Measurements from ENCODE around the gene CSNK1E. TPM values are rescaled to one million over a fixed set of nuclear protein-coding genes. Genes with fewer than 3 reads are reported as not detected.
A peak's percentile ranks its signal among the peaks of the same experiment; 100 is the strongest.

CSNK1E gene
- total RNA-seq, 4 donors from 2014 or later, result 67.9 to 102 (median 91.7) TPM

GRCh38 chr22:38246046-38246658, 71.1 kb downstream of the CSNK1E start:
- Histone ChIP-seq H3K4me3 (no peak overlapping the region), H3K9me3 (no peaks in the 10 kb centered on the region), H3K27ac (replicated peaks in 1 of 4) (peak overlapping the region; percentile 48 to 71 (median 65)), H3K4me1 (peaks cover 33 to 71% (median 53%) of the 10 kb centered on the region in 4 donors), H3K27me3 (no peaks in the 10 kb centered on the region), H3K36me3 (peaks cover 15 to 50% (median 45%) of the 10 kb centered on the region in 4 donors)
- intact Hi-C loops (cut with DNase I), result no loop called here
- TF ChIP-seq CTCF (IDR thresholded peaks at IDR 0.05) (no peak), POLR2A (IDR thresholded peaks at IDR 0.05; ENCODE audit: low read depth) (no peak), POLR2AphosphoS5 (IDR thresholded peaks at IDR 0.05) (no peak), EP300 (IDR thresholded peaks at IDR 0.05) (no peak)
- DNase-seq (ENCODE audit: extremely low spot score), result no peak
- WGBS, result 86% methylated on average over 13 of the region's 19 CpGs

- WGBS, result 90% methylated on average over 2 of the region's 4 CpGs
- Histone ChIP-seq H3K9me3 (no peaks in the 10 kb centered on the region), H3K4me1 (peaks cover 25 to 71% (median 58%) of the 10 kb centered on the region in 4 donors), H3K27ac (replicated peaks in 1 of 4) (no peak overlapping the region), H3K27me3 (no peaks in the 10 kb centered on the region), H3K36me3 (peaks cover 15 to 50% (median 47%) of the 10 kb centered on the region in 4 donors), H3K4me3 (no peak overlapping the region)
- DNase-seq (ENCODE audit: extremely low spot score), result no peak
- TF ChIP-seq POLR2AphosphoS5 (IDR thresholded peaks at IDR 0.05) (no peak), EP300 (IDR thresholded peaks at IDR 0.05) (no peak), POLR2A (IDR thresholded peaks at IDR 0.05; ENCODE audit: low read depth) (no peak), CTCF (IDR thresholded peaks at IDR 0.05) (no peak)
- intact Hi-C loops (cut with DNase I), result no loop called here
Observed at GRCh38 chr22:38244106-38244505, 73.1 kb downstream of the CSNK1E start.

GRCh38 chr22:38243007-38243765, 74.0 kb downstream of the CSNK1E start:
- Histone ChIP-seq H3K27ac (replicated peaks in 1 of 4) (peak overlapping the region; percentile 14 to 57 (median 42)), H3K4me3 (no peak overlapping the region), H3K27me3 (no peaks in the 10 kb centered on the region), H3K36me3 (peaks cover 15 to 50% (median 47%) of the 10 kb centered on the region in 4 donors), H3K4me1 (peaks cover 34 to 72% (median 67%) of the 10 kb centered on the region in 4 donors), H3K9me3 (no peaks in the 10 kb centered on the region)
- DNase-seq (ENCODE audit: extremely low spot score), result no peak
- TF ChIP-seq POLR2AphosphoS5 (IDR thresholded peaks at IDR 0.05), result no peak
- TF ChIP-seq EP300 (IDR thresholded peaks at IDR 0.05), result no peak
- no peak for TF ChIP-seq POLR2A (IDR thresholded peaks at IDR 0.05; ENCODE audit: low read depth)
- TF ChIP-seq CTCF (IDR thresholded peaks at IDR 0.05), result no peak
- 63% methylated on average over 14 of the region's 20 CpGs for WGBS
- intact Hi-C loops (cut with DNase I), result no loop called here

GRCh38 chr22:38240734-38241252, 76.4 kb downstream of the CSNK1E start:
- Histone ChIP-seq H3K27me3 (no peaks in the 10 kb centered on the region), H3K36me3 (peaks cover 14 to 51% (median 38%) of the 10 kb centered on the region in 4 donors), H3K27ac (replicated peaks in 1 of 4) (peak overlapping the region in 2 of 4 donors; percentile 24 to 31), H3K4me3 (no peak overlapping the region), H3K4me1 (peaks cover 26 to 64% (median 54%) of the 10 kb centered on the region in 4 donors), H3K9me3 (no peaks in the 10 kb centered on the region)
- no peak for DNase-seq (ENCODE audit: extremely low spot score)
- no peak for TF ChIP-seq POLR2A (IDR thresholded peaks at IDR 0.05; ENCODE audit: low read depth)
- TF ChIP-seq EP300 (IDR thresholded peaks at IDR 0.05), result no peak
- no peak for TF ChIP-seq CTCF (IDR thresholded peaks at IDR 0.05)
- peak; percentile 40 to 46 for TF ChIP-seq POLR2AphosphoS5 (IDR thresholded peaks at IDR 0.05)
- intact Hi-C loops (cut with DNase I), result no loop called here
- WGBS, result 59% methylated on average over 6 of the region's 6 CpGs

Small RNA genes lying within 50 kb of the gene (small RNA-seq; reads per million reads assigned to genes)
- gene RF00017, result 0 reads per million in 3 donors

Other genes with a start within 250 kb of the CSNK1E start
- under 1 TPM in 3 of 4 donors, not detected in 1; 0.29 to 0.65 (median 0.33) TPM for gene SLC16A8, start 233.2 kb downstream of the CSNK1E start, total RNA-seq
- 1 to 10 TPM in 1 of 4 donors, under 1 TPM in 3; 0.13 to 1.1 (median 0.58) TPM for gene BAIAP2L2, start 206.7 kb downstream of the CSNK1E start, total RNA-seq
- 10 to 100 TPM; 13.9 to 18.3 (median 15.6) TPM for gene PLA2G6, start 135.6 kb downstream of the CSNK1E start, total RNA-seq
- gene MAFF, start 115.4 kb downstream of the CSNK1E start, total RNA-seq, result 100 to 1,000 TPM in 1 of 4 donors, 10 to 100 TPM in 3; 26.2 to 182 (median 54.3) TPM
- gene TMEM184B, start 44.4 kb downstream of the CSNK1E start, total RNA-seq, result 100 to 1,000 TPM in 1 of 4 donors, 10 to 100 TPM in 3; 39.4 to 108 (median 75.3) TPM
- gene KCNJ4, start 137.8 kb upstream of the CSNK1E start, total RNA-seq, result not detected
- gene KDELR3, start 150.7 kb upstream of the CSNK1E start, total RNA-seq, result 10 to 100 TPM in 1 of 4 donors, 1 to 10 TPM in 3; 3.5 to 12.9 (median 7.0) TPM
- gene DDX17, start 188.9 kb upstream of the CSNK1E start, total RNA-seq, result 1,000 to 10,000 TPM in 1 of 4 donors, 100 to 1,000 TPM in 3; 327 to 1,333 (median 592) TPM

Measured in esophagus muscularis mucosa (tissue), 4 donors.